ENCODE results near the gene MRPL32. TPM values are rescaled to one million over a fixed set of nuclear protein-coding genes. Genes with fewer than 3 reads are reported as not detected.

Gene MRPL32
- total RNA-seq, 2 experiments from 2014 or later: 48.5 to 54.4 TPM

- no peak for DNase-seq
- no peaks in the 10 kb centered on the region for H3K9me3 Mint-ChIP-seq (ENCODE audit: low read depth)
- no peak for ATAC-seq
- peak overlapping the region; percentile 100 for H3K27ac Mint-ChIP-seq
- peaks cover 53% of the 10 kb centered on the region for H3K4me1 Mint-ChIP-seq
- CTCF ChIA-PET: interaction anchor here (0.7 to 2.2 kb wide), 10 partner anchors 9 to 906 kb away, joined by 3 to 26 read pairs (median 5); no protein-coding TSS in a partner anchor
- peaks cover 34% of the 10 kb centered on the region for H3K36me3 Mint-ChIP-seq
- peak overlapping the region; percentile 100 for H3K4me3 Mint-ChIP-seq
- H3K27me3 Mint-ChIP-seq: no peaks in the 10 kb centered on the region
Observed at GRCh38 chr7:42932811-42933591, 825 bp downstream of the MRPL32 start.

- H3K27ac Mint-ChIP-seq: no peak overlapping the region
- no peak for ATAC-seq
Observed at GRCh38 chr7:42934291-42934690, 2.1 kb downstream of the MRPL32 start.

GRCh38 chr7:42935861-42936260, 3.7 kb downstream of the MRPL32 start:
- Mint-ChIP-seq H3K27me3 (no peaks in the 10 kb centered on the region), H3K9me3 (ENCODE audit: low read depth) (no peaks in the 10 kb centered on the region), H3K36me3 (peaks cover 26% of the 10 kb centered on the region), H3K4me3 (no peak overlapping the region), H3K4me1 (peaks cover 36% of the 10 kb centered on the region), H3K27ac (no peak overlapping the region)
- ATAC-seq (no peak), DNase-seq (no peak)
- CTCF ChIA-PET: interaction anchor here (1.0 to 1.5 kb wide), 4 partner anchors 10 to 647 kb away, joined by 3 to 6 read pairs (median 4); partner anchors contain the start of gene STK17A

More at GRCh38 chr7:42934291-42934690, 2.1 kb downstream of the MRPL32 start:
- Mint-ChIP-seq H3K9me3 (ENCODE audit: low read depth) (no peaks in the 10 kb centered on the region), H3K36me3 (peaks cover 30% of the 10 kb centered on the region), H3K4me3 (no peak overlapping the region), H3K4me1 (peaks cover 41% of the 10 kb centered on the region), H3K27me3 (no peaks in the 10 kb centered on the region)
- DNase-seq: no peak
- CTCF ChIA-PET: interaction anchor here (0.9 to 1.5 kb wide), 3 partner anchors 22 to 648 kb away, joined by 3 to 6 read pairs (median 3); partner anchors contain the start of genes C7orf25 and STK17A

- ATAC-seq: no peak
- peak overlapping the region; percentile 19 for H3K4me3 Mint-ChIP-seq
- H3K27ac Mint-ChIP-seq: peak overlapping the region; percentile 2
Observed at GRCh38 chr7:42939457-42940240, 7.5 kb downstream of the MRPL32 start.

GRCh38 chr7:42940985-42941847, 9.0 kb downstream of the MRPL32 start:
- ATAC-seq (peak; percentile 61), DNase-seq (peak; percentile 87)
- Mint-ChIP-seq H3K4me3 (no peak overlapping the region), H3K36me3 (peaks cover 11% of the 10 kb centered on the region), H3K4me1 (peaks cover 19% of the 10 kb centered on the region), H3K27me3 (no peaks in the 10 kb centered on the region), H3K27ac (no peak overlapping the region), H3K9me3 (ENCODE audit: low read depth) (no peaks in the 10 kb centered on the region)
- CTCF ChIA-PET: interaction anchor here (1.0 to 4.4 kb wide), 12 partner anchors 9 to 898 kb away, joined by 3 to 30 read pairs (median 5); partner anchors contain the start of genes MRPL32 and PSMA2

More at GRCh38 chr7:42939457-42940240, 7.5 kb downstream of the MRPL32 start:
- no peak for DNase-seq
- no peaks in the 10 kb centered on the region for H3K27me3 Mint-ChIP-seq
- CTCF ChIA-PET: interaction anchor here (1.2 kb wide), 1 partner anchor 321 kb away, joined by 3 read pairs; no protein-coding TSS in a partner anchor
- H3K9me3 Mint-ChIP-seq (ENCODE audit: low read depth): no peaks in the 10 kb centered on the region
- H3K36me3 Mint-ChIP-seq: peaks cover 20% of the 10 kb centered on the region
- peaks cover 20% of the 10 kb centered on the region for H3K4me1 Mint-ChIP-seq

GRCh38 chr7:42945821-42946626, 13.8 kb downstream of the MRPL32 start:
- peak overlapping the region; percentile 88 for H3K27ac Mint-ChIP-seq
- peak; percentile 62 for DNase-seq

GRCh38 chr7:42946627-42946950, 14.4 kb downstream of the MRPL32 start:
- Mint-ChIP-seq H3K4me1 (peaks cover 14% of the 10 kb centered on the region), H3K27ac (peak overlapping the region; percentile 88)
- CTCF ChIA-PET: interaction anchor here (0.6 to 1.4 kb wide), 3 partner anchors 11 to 315 kb away, joined by 3 to 4 read pairs (median 3); no protein-coding TSS in a partner anchor

More at GRCh38 chr7:42945821-42946626, 13.8 kb downstream of the MRPL32 start:
- peak; percentile 89 for ATAC-seq
- Mint-ChIP-seq H3K4me3 (peak overlapping the region; percentile 73), H3K4me1 (peaks cover 14% of the 10 kb centered on the region), H3K9me3 (ENCODE audit: low read depth) (peaks cover 2% of the 10 kb centered on the region), H3K27me3 (no peaks in the 10 kb centered on the region), H3K36me3 (no peaks in the 10 kb centered on the region)
- CTCF ChIA-PET: interaction anchor here (0.8 to 1.8 kb wide), 7 partner anchors 10 to 893 kb away, joined by 3 to 13 read pairs (median 4); partner anchors contain the start of genes MRPL32 and PSMA2

GRCh38 chr7:42947521-42947920, 15.3 kb downstream of the MRPL32 start:
- Mint-ChIP-seq H3K4me3 (no peak overlapping the region), H3K9me3 (ENCODE audit: low read depth) (peaks cover 2% of the 10 kb centered on the region), H3K27ac (no peak overlapping the region), H3K36me3 (no peaks in the 10 kb centered on the region), H3K4me1 (peaks cover 14% of the 10 kb centered on the region), H3K27me3 (no peaks in the 10 kb centered on the region)
- ATAC-seq: no peak
- no peak for DNase-seq
- CTCF ChIA-PET: no interaction called here

More at GRCh38 chr7:42946627-42946950, 14.4 kb downstream of the MRPL32 start:
- Mint-ChIP-seq H3K4me3 (no peak overlapping the region), H3K27me3 (no peaks in the 10 kb centered on the region), H3K36me3 (no peaks in the 10 kb centered on the region), H3K9me3 (ENCODE audit: low read depth) (peaks cover 2% of the 10 kb centered on the region)
- ATAC-seq: no peak
- no peak for DNase-seq

GRCh38 chr7:42950417-42950816, 18.2 kb downstream of the MRPL32 start:
- DNase-seq (no peak), ATAC-seq (no peak)
- Mint-ChIP-seq H3K36me3 (peaks cover 2% of the 10 kb centered on the region), H3K4me3 (no peak overlapping the region), H3K4me1 (peaks cover 12% of the 10 kb centered on the region), H3K9me3 (ENCODE audit: low read depth) (peaks cover 5% of the 10 kb centered on the region), H3K27ac (no peak overlapping the region), H3K27me3 (no peaks in the 10 kb centered on the region)
- CTCF ChIA-PET: no interaction called here

GRCh38 chr7:42952328-42952727, 20.2 kb downstream of the MRPL32 start:
- no peak overlapping the region for H3K27ac Mint-ChIP-seq
- ATAC-seq: no peak
- no peaks in the 10 kb centered on the region for H3K4me1 Mint-ChIP-seq
- no peak for DNase-seq
- peaks cover 7% of the 10 kb centered on the region for H3K9me3 Mint-ChIP-seq (ENCODE audit: low read depth)
- H3K27me3 Mint-ChIP-seq: no peaks in the 10 kb centered on the region
- CTCF ChIA-PET: no interaction called here
- peaks cover 2% of the 10 kb centered on the region for H3K36me3 Mint-ChIP-seq
- H3K4me3 Mint-ChIP-seq: no peak overlapping the region

- Mint-ChIP-seq H3K36me3 (peaks cover 2% of the 10 kb centered on the region), H3K9me3 (ENCODE audit: low read depth) (peaks cover 7% of the 10 kb centered on the region), H3K4me3 (no peak overlapping the region), H3K4me1 (no peaks in the 10 kb centered on the region), H3K27ac (no peak overlapping the region), H3K27me3 (no peaks in the 10 kb centered on the region)
- CTCF ChIA-PET: interaction anchor here (1.2 kb wide), 1 partner anchor 13 kb away, joined by 3 read pairs; no protein-coding TSS in a partner anchor
- no peak for DNase-seq
- ATAC-seq: no peak
Observed at GRCh38 chr7:42953994-42954393, 21.8 kb downstream of the MRPL32 start.

- H3K4me1 Mint-ChIP-seq: no peaks in the 10 kb centered on the region
- peaks cover 2% of the 10 kb centered on the region for H3K36me3 Mint-ChIP-seq
- no peak overlapping the region for H3K4me3 Mint-ChIP-seq
- H3K27me3 Mint-ChIP-seq: peaks cover 9% of the 10 kb centered on the region
- no peak for DNase-seq
- H3K9me3 Mint-ChIP-seq (ENCODE audit: low read depth): peaks cover 5% of the 10 kb centered on the region
- CTCF ChIA-PET: interaction anchor here (1.6 kb wide), 1 partner anchor 11 kb away, joined by 4 read pairs; no protein-coding TSS in a partner anchor
- H3K27ac Mint-ChIP-seq: no peak overlapping the region
- ATAC-seq: no peak
Observed at GRCh38 chr7:42956062-42956461, 23.9 kb downstream of the MRPL32 start.
